GM21723 (cell line): ENCODE data around the gene CIB4.

Source experiments
- ATAC-seq: cut with Tn5 transposase; IDR thresholded peaks from one replicate; pipeline ENCODE4 v1.9.1; 2021; ENCODE audit warnings: mild to moderate bottlenecking, moderate library complexity; ENCODE audit not compliant: unreplicated experiment

CIB4 gene

DNA sequence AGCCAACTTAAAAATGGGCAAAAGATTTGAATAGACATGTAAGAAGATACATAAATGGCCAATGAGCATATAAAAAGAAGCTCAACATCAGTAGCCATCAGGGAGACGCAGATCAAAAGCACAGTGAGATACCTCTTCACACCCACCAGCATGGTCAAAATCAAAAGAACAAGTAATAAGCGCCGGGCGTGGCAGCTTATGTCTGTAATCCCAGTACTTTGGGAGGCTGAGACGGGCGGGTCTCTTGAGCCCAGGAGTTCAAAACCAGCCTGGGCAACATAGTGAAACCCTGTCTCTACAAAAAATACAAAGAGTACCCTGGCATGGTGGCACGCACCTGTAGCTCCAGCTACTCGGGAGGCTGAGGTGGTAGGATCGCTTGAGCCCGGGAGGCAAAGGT lies 4.6 kb upstream of the CIB4 start:
- ATAC-seq = no peak

DNA sequence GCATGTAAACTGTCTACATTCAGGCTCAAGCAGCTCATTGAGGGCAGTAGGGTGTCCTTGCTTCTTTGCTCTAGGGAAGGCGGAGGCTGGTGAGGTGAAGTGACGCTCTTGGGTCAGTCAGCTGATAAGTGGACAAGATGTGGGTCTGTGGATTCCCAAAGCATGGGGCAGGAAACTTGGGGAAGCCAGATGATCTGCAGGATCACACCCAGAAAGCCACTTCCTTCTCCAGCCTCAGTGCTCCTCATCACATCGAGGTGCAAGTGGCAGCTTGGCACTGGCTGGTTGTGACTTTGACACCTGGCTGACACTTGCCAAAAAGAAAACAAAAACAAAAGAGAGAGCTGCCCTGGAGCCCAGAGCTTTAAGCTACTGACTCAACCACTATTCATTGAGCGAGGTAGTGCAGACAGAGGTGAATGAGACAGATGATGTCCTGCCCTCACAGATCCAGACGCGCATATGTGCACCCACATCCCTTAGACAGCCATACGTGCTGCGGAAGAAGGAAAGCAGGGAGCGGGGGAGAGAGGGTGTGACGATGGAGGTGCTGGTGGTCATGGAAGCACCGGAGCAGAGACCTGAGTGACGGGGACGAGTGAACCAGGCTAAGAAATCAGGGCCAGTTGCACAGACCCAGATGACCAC lies 3.1 kb upstream of the CIB4 start:
- no peak for ATAC-seq

DNA sequence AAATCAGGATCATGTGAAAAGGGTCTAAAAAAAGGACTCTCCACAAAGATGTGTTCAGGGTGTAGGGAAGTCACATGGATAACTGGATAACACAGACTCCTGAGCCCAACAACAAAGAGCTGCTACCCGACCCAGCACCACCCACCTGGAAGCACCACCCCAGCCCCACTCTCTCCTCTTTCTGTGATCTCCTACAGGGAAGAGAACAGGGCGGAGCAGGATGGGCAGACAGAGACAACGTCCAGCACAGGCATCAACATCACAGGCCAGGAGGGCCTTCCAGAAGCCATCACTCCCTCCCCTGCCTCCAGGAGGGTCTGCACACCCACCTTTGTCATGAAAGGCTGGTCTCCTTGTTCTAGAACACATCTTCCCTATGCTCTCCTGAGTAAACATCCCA lies 1.3 kb upstream of the CIB4 start:
- ATAC-seq = no peak

DNA sequence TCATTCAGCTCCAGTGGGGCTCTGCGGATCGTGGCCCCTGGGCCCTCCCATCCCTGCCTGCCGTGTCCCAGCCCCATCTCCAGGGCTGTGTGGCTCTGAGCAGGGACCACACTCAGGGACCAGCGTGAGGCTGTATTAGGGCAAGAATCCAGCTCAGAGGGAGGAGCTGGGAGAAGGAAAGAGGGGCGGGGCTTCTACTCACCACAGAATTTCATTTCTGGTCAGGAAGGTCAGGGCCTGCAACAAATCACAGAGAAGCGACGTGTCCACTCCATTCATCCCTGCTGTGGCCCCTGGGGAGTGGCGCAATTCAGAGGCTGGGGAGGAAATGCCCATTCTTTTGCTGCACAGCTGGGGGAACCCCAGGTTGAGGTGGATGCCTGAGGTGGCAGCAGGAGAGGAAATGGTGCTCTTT lies 828 bp downstream of the CIB4 start:
- no peak for ATAC-seq

DNA sequence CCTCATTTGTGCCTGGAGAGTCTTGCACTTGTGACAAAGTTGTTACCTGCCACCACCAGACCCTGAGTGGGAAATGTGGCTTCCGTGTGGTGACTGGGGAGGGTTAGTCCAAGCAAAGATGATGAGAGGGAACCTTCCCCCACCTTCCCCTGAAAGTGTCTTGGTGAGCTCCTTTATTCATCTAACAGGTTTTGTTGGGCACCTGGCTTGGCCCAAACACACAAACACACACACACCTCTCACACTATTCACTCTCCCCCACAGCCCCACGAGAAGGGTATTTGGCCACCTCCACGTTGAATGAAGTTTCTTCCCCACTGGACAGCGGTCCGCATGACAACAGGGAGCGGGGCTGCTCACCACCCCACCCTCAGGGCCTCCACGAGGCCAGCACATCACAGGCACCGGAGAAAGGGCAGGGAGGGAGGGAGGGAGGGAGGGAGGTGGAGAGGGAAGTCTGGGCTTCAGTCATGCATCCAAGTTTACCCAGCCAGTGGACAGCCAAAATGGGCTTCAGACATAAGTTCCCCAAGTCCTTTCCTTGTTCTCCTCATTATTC lies 1.4 kb downstream of the CIB4 start:
- ATAC-seq = no peak

DNA sequence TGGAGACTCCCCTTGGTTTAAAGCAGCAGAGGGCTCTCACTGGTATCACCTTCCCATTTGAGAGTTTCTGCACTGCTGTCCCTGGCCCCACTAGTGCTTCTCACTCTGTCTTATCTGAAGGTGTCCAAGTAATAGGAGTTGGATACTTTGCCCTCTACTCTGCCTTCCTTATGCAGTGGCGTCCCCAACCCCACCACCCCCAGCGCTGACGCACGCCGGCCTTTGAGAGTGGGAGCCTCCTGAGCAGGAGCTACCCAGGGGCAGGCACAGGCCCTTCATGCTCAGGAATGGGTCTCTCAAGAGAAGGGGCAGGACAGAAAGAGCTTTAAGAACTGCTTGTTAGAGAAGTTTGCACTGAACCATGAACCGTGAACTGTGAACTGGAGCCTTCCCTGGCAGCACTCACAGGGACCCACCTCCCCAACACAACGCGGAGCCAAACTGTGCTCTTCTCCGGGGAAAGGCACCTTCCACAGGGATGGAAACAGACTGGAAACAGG lies 3.3 kb downstream of the CIB4 start:
- ATAC-seq = no peak

DNA sequence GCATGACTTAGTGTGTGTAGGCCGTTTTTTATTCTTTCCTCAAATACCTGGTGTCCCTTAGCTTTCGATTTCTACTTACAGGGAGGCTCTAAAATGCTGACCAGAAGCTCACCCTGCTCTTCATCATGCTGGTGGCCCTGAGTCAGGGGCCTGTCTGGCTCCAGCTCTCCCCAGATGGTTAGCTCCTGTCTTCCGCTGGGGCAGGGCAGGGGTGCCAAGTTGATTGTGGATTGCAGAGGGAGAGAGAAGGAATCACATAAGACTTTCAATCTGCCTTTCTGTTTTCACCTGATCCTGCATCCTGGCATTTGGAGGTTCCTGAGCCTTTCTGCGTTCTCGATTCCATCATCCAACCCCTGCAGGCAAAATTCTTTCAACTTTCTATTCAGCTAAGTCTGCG lies 4.2 kb downstream of the CIB4 start:
- ATAC-seq = no peak

DNA sequence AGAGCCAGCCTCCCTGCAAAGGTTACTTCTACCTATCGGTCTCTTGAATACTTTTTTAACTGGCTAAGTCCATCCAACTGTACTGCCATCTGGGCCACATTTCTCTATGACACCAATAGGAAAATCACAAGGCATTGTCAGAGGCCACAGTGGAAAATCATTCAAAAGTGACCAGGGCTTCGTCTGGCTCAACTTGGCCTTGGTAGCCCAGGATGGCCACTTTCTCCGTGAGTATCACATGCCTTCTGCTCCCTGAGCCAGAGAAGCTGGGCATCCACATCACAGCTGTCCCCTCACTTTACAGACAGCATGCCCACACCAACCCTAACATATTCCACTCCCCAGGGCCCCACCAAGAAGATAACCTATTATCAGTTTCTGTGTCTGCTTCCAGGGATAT lies 5.8 kb downstream of the CIB4 start:
- no peak for ATAC-seq

DNA sequence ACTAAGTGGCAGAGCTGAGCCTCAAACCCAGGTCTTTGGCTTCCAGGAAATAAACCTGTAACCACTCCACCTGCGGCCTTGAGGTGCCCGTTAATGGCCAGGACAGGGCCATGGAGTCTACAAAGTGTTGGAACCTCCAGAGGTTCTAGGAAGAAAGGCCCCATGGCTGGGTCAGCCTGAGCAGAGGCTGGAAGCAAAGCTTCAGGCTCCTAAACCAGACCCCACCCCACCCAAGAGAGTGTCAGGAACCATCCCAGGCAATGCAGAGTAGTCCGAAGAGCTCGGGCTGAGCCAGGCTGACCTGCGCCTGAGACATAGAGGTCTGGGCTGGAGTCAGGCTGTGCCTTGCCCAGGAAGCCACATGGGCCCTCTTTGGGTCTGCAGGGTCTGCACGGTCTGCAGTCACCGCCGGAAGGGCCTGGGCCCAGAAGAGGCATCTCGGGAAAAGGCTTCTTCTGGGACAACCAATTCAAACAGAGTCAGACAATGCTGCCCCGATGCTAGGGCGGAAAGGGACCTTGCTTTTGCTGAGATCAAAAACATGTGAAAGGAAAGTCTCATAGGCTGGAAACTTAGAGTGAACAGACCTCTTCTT lies 6.4 kb downstream of the CIB4 start:
- no peak for ATAC-seq

DNA sequence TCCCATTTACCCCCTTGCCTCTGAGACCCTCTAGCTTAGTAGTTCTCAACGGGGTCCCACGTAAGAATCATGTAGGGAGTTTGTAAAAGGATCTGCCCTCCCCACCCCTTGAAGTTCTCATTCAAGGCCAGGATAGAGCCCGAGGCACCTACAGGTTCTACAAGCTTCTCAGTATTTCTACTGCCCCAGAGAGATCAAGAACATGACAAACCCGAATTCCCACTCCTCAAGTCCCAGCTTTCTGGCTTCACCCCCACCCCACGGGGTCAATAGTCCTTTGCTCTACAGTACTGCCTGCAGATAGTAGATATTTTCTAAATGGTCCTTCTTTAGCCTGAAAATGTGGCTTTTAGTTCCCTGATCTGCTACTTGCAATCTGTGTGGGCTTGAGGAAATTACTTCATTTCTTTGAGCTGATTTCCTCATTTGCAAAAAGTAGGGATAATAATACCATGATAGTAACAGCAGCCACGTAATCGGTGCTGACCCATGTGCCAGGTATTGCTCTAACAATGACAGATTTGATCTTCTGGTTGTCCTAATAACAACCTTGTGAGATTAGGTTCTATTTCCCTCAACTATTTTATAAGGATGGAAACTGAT lies 7.1 kb downstream of the CIB4 start:
- no peak for ATAC-seq

DNA sequence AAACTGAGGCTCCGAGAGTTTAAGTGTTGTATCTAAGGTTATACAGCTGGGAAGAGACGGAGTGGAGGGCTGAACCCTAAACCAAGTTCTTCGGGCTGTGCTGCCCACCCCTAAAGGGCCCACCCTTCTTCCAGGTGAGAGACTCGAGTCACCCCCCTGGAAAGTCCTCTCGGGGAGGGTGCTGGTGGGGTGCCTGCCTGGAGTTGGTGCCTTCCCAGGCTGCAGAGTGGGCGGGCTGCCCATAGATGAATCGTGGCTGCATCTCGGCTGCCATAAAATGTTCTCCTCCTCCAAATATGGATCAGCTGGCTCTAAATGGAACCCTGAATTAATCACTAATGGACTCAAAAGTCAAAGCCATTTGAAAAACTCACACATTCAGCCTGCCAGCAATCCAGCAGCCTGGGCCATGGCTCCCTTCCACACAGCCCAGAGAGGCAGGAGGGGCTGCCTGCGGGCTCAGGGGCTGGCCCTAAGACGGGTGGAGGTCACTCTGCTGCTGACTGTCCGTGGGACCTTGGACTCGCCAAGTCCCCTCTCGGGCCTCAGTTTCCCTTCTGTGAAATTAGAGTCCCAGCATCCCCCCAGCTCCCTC lies 7.7 kb downstream of the CIB4 start:
- ATAC-seq = no peak

DNA sequence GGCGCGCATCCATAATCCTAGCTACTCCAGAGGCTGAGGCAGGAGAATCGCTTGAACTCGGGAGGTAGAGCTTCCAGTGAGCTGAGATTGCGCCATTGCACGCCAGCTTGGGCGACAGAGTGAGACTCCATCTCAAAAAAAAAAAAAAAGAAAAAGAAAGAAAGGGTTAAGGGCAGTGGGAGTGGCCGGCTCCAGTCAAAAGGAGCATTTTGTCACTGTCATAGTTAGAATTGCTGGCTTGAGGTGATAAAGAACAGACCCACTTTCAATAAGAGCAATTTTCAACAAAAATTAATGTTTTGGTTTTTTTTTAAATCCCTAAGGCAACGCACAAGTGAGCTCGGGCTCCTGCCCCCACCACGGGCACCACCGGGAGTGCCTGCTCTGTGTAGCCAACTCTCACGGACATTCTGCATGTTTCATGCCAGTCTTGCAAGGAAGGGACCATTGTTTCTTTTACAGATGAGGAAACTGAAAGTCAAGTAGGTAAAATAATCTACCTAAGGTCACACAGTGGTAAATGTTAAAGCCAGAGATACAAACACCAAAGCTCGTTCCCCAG lies 8.5 kb downstream of the CIB4 start:
- no peak for ATAC-seq

DNA sequence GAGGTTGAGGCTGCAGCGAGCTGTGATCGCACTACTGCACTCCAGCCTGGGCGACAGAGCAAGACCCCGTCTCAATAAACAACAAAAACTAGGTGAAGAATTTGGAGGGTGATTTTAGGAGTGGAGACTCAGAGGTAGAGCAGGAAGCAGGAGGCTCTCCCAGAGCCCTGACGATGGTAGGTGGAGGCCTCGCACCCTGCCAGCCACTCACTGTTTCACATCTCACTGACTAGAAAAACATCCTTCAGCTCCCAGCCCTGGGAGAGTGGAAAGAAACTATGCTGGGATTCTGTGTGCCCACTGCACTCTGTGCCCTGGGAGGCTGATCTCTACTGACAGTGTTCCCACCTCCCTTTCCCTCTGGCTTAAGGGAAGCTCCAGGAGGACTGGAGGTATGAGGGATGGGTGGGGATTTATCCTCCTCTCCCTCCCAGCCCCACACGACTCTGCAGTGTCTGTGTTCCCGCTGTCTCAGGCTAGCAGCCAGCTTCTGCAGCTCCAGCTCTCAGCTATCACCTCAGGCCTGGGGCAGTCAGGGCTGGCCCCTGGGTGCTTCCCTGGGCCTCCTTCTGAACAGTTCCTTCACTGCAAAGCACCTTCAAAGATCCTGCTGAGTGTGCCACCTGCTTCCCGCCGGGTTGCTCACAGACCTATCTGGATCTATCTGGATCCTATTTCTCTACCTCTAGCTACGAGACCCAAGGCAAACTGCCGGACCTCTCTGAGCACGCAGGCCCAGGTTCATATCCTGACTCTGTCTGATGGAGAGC lies 9.6 kb downstream of the CIB4 start:
- no peak for ATAC-seq

DNA sequence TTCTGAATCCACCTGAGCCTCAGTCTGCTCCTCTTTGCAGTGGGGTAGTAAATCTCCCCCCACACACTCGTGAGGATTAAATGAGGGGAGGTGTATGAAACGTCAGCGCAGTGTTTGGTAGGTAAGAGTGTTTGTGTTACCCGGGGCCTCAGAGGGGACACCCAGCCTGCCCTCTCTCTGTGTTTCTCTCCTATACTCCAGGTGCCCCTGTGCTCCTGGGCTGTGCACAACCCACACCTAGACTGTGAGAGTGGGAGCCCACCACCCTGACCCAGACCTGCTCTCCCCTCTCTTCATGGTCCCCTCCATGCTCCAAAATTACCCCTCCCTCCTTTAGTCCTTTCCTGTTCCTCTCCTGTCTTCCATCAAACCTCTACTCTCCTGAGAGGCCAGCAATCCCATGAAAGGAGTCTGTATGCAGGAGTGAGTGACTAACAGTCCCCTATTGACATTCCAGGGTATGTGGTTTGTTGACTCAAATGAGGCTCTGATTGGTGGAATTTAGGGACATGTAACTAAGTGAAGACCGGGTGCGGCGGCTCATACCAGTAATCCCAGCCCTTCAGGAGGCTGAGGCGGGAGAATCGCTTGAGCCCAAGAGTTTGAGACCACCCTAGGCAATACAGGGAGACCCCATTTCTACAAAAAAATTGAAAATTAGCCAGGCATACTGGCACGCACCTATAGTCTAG lies 10.4 kb downstream of the CIB4 start:
- ATAC-seq = no peak

DNA sequence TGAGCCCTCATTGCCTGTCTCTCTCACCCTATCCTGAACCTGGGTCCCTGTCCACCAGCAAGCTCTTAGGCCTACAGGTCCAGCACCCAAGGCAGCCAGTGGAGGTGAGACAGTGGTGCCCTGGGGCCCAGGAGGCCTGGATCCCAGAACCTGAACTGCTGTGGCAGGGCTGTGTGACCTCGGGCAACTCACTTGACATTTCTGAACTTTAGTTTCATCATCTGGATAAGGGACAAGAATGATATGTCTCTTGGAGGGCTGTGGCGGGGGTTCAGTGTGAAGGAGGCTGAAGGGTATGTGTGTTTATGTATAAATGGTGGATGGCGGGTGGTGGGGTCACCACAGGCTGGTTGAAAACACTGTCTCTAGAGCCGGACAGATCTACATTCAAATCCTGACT lies 10.9 kb downstream of the CIB4 start:
- ATAC-seq = no peak

DNA sequence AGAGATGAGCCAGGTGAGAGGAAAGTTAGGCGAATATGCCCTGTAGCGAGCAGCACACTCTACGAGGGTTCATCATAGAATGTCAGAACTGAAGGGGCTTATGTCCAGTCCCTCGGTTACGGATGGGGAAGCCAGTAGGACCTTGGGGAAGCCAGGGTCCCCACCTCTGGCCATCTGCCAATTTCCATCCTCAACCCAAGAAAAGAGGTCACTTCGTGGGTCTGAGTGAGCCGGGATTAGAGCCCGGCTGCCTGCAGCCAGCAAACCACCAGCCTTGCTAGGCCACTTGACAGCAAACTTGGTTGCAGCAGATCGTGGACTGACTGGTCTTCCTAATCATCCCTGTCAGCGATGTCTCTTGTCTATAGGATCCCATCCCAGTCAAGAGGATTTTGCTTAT lies 11.4 kb downstream of the CIB4 start:
- no peak for ATAC-seq

DNA sequence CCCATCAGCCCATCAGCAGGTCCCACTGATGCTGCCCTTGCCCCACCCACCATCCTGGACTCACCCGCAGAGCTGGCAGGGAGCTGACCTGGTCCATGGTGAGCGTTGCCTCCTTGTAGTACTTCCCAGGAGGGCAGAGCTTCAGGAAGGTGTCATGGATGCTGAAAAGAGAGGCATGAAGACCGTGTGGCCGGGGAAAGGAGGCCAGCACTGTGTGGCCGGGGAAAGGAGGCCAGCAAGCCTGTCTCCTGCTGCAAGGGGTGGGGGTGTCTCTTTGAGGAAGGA lies 11.9 kb downstream of the CIB4 start:
- ATAC-seq = no peak

DNA sequence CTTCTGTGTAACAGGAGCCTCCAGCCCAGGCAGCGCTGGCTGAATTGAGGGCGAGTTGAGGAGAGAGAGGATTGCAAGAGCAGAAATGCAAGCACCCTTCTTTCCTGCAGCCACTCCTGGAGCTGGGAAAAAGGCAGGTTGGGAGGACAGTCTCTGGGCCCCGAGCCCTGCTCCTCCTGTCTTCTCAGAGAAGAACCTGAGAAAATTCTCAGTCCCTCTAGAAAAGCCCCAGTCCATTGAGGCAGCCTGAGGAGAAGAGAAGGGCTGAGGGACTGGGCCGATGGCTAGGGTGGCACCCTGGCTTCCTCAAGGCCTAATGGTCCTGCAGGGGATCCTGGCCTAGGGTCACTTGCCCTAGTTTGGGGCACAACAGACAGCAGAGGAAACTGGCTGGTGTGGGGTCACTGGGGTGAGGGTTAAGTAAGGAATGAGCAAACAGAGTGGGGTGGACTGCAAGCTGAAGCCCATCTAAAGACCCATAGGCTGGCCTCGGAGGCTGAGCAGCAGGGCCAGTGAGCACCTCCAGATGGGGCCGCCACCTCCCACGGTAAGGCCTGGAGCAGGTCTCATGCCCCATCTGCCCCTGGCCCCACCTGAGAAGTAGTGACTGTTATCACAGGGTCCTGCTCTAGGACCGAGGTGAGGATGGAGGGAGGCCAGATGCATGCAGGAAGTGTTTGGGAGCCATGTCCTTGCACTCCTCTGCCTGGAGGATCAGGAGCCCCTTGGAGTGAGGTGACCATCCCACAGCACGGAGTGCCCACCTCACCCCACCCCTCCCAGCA lies 12.4 kb downstream of the CIB4 start:
- no peak for ATAC-seq

DNA sequence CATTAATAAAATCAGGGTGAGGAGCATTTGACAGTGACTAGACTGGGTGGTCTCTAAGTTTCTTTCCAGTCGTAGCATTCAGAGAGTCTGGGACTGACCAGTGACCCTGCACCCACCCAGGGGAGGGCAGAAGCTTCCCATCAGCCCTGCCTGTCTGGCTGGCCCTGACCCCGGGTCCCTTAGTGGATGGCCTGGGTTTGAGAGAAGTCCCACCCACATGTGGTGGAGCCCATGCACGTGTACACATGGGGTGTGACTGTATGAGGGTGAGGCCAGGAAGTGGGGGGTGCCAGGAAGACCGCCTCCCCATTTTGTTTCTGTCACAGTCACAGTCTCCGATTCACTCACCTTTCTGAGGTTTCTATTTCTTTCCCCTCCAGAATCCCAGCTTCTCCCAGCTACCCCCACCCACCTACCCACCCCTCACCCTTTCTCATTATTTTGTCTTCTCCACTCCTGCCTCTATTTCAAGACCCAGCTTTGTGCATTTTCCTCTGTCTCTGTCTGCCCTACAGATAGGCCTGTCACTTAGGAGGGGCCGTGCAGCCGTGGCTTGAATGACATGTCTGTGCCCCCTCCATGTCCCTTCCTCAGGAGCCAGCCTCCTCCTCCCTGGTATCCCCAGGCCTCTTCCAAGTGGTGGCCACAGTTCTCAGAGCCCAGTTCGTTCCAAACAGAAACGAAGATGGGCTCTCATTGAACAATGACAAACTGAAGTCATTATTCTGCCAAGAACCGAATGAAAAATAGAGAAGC lies 13.6 kb downstream of the CIB4 start:
- ATAC-seq = no peak
